ENCODE measurements around the gene FMN1.

Gene FMN1

DNA sequence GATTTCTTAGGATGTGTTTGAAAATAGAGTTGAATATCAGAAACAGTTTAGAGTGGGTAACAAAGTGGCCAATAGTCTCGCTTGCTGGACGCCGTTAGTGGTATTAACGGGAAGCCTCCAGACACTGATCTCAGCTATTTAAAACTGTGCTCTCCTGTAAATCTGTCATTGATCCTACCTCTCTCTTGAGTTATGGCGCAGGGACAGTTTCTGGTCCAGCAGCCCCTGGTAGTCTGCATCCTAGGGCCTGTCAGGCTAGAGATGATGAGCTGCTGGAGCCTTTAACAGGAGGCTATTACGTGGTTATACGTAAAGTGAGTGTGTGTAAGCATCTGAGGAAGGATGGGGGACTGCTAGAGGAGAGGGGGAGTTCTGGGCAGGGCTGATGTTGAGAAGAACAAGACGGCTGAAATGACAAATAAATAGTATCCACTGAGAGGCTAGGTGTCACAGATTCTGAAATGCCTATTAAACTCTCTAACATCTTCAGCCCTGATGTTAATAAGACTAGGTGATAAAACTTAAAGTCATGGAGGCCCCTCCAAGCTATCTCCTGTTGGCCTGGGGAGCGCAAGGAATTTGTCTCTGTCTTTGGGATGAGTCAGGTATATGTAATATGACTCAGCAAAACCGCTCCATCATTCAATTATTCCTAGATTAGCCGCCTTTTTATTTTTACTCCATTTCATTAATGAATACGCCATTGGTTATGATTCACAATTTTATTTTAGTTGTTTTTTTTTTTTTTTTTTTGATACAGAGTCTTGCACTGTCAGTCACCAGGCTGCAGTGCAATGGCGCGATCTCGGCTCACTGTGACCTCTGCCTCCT lies 321.0 kb downstream of the FMN1 start:
- Histone ChIP-seq H3K9ac (no peak overlapping the region), H3K27me3 (ENCODE audit: insufficient read depth, low read depth) (no peaks in the 10 kb centered on the region), H3K4me1 (ENCODE audit: low read depth, poor library complexity, severe bottlenecking) (no peaks in the 10 kb centered on the region), H3K27ac (no peak overlapping the region), H3K4me2 (no peak overlapping the region), H3K79me2 (ENCODE audit: insufficient read depth, low read depth) (no peaks in the 10 kb centered on the region), H3K4me3 (IDR thresholded peaks at IDR 0.05; ENCODE audit: insufficient read depth, low read depth, low read length) (no peak overlapping the region), H3K36me3 (ENCODE audit: insufficient read depth) (no peaks in the 10 kb centered on the region), H4K20me1 (ENCODE audit: insufficient read depth) (no peaks in the 10 kb centered on the region), H2AFZ (ENCODE audit: low read depth) (no peak overlapping the region)
- TF ChIP-seq, protein P1, sequence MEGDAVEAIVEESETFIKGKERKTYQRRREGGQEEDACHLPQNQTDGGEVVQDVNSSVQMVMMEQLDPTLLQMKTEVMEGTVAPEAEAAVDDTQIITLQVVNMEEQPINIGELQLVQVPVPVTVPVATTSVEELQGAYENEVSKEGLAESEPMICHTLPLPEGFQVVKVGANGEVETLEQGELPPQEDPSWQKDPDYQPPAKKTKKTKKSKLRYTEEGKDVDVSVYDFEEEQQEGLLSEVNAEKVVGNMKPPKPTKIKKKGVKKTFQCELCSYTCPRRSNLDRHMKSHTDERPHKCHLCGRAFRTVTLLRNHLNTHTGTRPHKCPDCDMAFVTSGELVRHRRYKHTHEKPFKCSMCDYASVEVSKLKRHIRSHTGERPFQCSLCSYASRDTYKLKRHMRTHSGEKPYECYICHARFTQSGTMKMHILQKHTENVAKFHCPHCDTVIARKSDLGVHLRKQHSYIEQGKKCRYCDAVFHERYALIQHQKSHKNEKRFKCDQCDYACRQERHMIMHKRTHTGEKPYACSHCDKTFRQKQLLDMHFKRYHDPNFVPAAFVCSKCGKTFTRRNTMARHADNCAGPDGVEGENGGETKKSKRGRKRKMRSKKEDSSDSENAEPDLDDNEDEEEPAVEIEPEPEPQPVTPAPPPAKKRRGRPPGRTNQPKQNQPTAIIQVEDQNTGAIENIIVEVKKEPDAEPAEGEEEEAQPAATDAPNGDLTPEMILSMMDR (conservative IDR thresholded peaks at IDR 0.05; ENCODE audit: low read depth, low read length), result no peak

DNA sequence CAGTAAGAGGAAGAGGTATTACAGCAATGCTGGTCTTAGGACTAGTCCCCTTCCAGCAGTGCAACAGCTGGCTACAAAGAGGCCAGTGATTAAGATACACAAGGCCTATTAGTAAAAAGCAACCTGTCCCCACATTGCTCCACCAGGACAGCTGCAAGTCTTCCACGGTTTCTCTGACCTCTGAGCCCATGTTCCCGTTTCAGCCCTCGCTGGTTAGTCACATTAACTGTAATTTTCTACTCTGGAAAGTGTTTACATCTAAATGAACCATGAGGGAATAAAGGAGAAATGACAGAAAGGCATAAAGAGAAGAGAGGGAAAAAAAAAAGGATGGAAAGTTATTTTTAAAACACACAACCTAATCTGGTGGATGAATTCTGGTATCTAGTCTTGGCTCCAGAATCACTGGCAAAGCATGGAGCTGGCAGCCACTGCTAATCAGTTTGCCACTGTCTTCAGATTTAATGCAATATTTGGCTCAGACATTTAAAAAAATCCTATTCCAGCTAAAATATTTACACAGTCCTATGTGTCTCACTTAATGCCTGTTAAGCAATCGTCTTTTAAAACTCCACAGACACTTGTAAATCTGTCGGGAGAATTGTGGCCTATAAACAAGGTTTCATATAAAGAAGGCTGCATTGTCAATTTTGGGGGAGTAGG lies 321.8 kb downstream of the FMN1 start:
- Histone ChIP-seq H3K27ac (no peak overlapping the region), H3K9ac (no peak overlapping the region), H3K4me1 (ENCODE audit: low read depth, poor library complexity, severe bottlenecking) (no peaks in the 10 kb centered on the region), H2AFZ (ENCODE audit: low read depth) (no peak overlapping the region), H3K4me2 (no peak overlapping the region), H4K20me1 (ENCODE audit: insufficient read depth) (no peaks in the 10 kb centered on the region), H3K36me3 (ENCODE audit: insufficient read depth) (no peaks in the 10 kb centered on the region), H3K79me2 (ENCODE audit: insufficient read depth, low read depth) (no peaks in the 10 kb centered on the region), H3K27me3 (ENCODE audit: insufficient read depth, low read depth) (no peaks in the 10 kb centered on the region), H3K4me3 (IDR thresholded peaks at IDR 0.05; ENCODE audit: insufficient read depth, low read depth, low read length) (no peak overlapping the region)
- TF ChIP-seq, protein P1 (conservative IDR thresholded peaks at IDR 0.05; ENCODE audit: low read depth, low read length), result no peak

DNA sequence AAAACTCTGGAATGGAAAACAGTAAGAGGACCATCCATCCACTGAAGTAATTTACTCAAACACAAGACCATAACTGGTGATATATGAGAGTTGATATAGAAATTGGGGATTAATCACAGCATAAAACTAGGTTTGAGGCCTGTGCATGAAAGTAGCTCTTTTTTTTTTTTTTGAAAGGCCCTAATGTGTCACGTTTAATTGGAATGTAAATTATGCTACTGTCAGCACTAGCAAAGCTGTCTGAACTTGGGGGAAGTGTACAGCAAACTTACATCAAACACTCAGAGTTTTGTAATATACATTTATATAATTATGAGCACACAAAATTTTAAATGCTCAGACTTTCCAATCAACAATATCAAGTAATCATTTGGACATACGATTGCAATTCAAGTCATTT lies 322.6 kb downstream of the FMN1 start:
- H4K20me1 ChIP-seq (ENCODE audit: insufficient read depth), result no peaks in the 10 kb centered on the region
- H3K9ac ChIP-seq, result no peak overlapping the region
- H3K4me3 ChIP-seq (IDR thresholded peaks at IDR 0.05; ENCODE audit: insufficient read depth, low read depth, low read length), result no peak overlapping the region
- TF ChIP-seq, protein P1 (conservative IDR thresholded peaks at IDR 0.05; ENCODE audit: low read depth, low read length), result no peak
- no peak overlapping the region for H3K4me2 ChIP-seq
- H3K36me3 ChIP-seq (ENCODE audit: insufficient read depth), result no peaks in the 10 kb centered on the region
- H3K27ac ChIP-seq, result no peak overlapping the region
- no peaks in the 10 kb centered on the region for H3K79me2 ChIP-seq (ENCODE audit: insufficient read depth, low read depth)
- no peak overlapping the region for H2AFZ ChIP-seq (ENCODE audit: low read depth)
- H3K4me1 ChIP-seq (ENCODE audit: low read depth, poor library complexity, severe bottlenecking), result no peaks in the 10 kb centered on the region
- H3K27me3 ChIP-seq (ENCODE audit: insufficient read depth, low read depth), result no peaks in the 10 kb centered on the region

DNA sequence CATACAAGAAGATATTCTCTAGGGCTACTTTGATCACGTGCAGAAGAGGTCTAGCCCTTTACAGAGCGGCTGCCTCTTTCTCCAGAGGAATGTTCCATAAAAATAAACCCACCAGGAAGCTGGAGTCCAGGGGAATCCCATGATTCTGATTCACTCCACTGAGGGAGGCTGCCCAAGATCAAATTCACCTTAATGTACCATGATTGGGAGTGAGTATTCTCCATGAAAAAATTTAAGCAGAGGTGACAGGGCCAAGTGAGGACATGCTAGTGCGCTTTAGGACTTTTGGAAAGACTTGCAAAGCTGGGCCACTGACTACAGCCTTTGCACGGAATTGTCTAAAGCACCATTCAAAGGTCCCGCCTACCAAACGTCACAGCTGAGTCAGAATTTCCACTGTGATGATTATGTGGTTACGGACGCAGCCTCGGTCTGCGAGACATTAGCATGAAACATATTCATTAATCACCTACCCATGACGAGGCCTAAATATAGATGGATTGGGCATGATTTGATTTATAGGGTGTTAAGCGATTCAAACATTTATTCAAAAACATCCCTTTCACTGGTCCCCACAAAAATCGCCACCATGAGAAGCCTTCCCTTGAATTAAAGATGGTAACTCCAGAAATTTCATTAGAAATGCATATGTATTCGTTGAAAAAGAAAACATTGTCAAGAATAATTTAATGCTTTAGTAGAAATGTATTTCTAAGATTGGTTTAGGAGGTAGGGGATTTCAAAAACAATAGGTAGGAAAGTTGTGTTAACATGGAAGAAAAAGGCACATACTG lies 324.1 kb downstream of the FMN1 start:
- no peaks in the 10 kb centered on the region for H3K36me3 ChIP-seq (ENCODE audit: insufficient read depth)
- no peaks in the 10 kb centered on the region for H3K27me3 ChIP-seq (ENCODE audit: insufficient read depth, low read depth)
- no peak overlapping the region for H3K4me2 ChIP-seq
- H4K20me1 ChIP-seq (ENCODE audit: insufficient read depth), result no peaks in the 10 kb centered on the region
- no peaks in the 10 kb centered on the region for H3K79me2 ChIP-seq (ENCODE audit: insufficient read depth, low read depth)
- H3K27ac ChIP-seq, result no peak overlapping the region
- no peaks in the 10 kb centered on the region for H3K4me1 ChIP-seq (ENCODE audit: low read depth, poor library complexity, severe bottlenecking)
- TF ChIP-seq, protein P1 (conservative IDR thresholded peaks at IDR 0.05; ENCODE audit: low read depth, low read length), result no peak
- no peak overlapping the region for H3K4me3 ChIP-seq (IDR thresholded peaks at IDR 0.05; ENCODE audit: insufficient read depth, low read depth, low read length)
- H3K9ac ChIP-seq, result no peak overlapping the region
- no peak overlapping the region for H2AFZ ChIP-seq (ENCODE audit: low read depth)
